Measurements from ENCODE around the gene RPL37A.

DNA sequence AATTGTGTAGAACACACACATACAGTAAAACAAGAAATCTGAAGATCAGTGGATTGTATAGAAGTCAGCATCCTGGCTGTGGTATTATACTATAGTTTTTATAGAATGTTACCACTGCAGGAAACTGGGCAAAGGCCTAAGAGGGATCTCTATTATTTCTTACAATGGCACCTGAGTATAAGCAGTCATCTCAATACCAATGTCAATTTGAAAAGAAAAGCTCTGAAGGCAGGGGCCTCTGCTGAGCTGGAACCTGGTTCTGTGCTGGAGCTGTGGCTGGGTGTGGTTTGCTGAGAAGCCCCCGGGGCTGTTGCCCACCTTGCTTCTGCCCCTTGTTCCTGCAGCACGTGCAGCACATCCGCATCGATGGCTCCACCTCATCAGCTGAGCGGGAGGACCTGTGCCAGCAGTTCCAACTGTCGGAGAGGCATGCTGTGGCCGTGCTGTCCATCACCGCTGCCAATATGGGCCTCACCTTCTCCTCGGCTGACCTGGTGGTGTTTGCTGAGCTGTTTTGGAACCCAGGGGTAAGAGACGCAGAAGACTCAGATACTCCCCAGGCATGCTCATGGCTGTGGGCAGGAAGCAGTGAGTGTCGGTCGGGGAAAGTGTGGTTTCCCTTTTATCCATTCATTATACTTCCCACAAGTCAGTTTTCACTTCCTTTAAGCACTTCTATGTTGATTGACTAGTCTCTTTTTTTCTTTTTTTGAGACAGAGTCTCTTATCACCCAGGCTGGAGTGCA lies 23.5 kb upstream of the RPL37A start:
- TF ChIP-seq ARNTL (CRISPR knock-in tag; IDR thresholded peaks at IDR 0.05; ENCODE audit: borderline replicate concordance, low read depth) (no peak), OSR1 (CRISPR knock-in tag; IDR thresholded peaks at IDR 0.05) (no peak), PATZ1 (CRISPR knock-in tag; IDR thresholded peaks at IDR 0.05; ENCODE audit: borderline replicate concordance) (no peak), GLIS3 (CRISPR knock-in tag; IDR thresholded peaks at IDR 0.05) (no peak), TOX (CRISPR knock-in tag; IDR thresholded peaks at IDR 0.05; ENCODE audit: borderline replicate concordance) (no peak), ZNF8 (CRISPR knock-in tag; IDR thresholded peaks at IDR 0.05) (no peak), TCF4 (CRISPR knock-in tag; IDR thresholded peaks at IDR 0.05; ENCODE audit: borderline replicate concordance) (no peak), SNAI2 (CRISPR knock-in tag; IDR thresholded peaks at IDR 0.05) (no peak), CSDC2 (CRISPR knock-in tag; IDR thresholded peaks at IDR 0.05) (no peak), RARB (CRISPR knock-in tag; IDR thresholded peaks at IDR 0.05) (no peak), BACH2 (CRISPR knock-in tag; IDR thresholded peaks at IDR 0.05; ENCODE audit: borderline replicate concordance) (no peak), PPARA (CRISPR knock-in tag; IDR thresholded peaks at IDR 0.05; ENCODE audit: borderline replicate concordance) (no peak), ESRRG (CRISPR knock-in tag; IDR thresholded peaks at IDR 0.05) (no peak), POU6F1 (CRISPR knock-in tag; IDR thresholded peaks at IDR 0.05; ENCODE audit: borderline replicate concordance, low read depth) (no peak)
